ENCODE results near the gene MAPK10.

GRCh38 chr4:86300516-86300915 is 59.3 kb downstream of the MAPK10 start:
- TF ChIP-seq CTCF (IDR thresholded peaks at IDR 0.05; ENCODE audit: low read depth, low read length) (no peak), EZH2phosphoT487 (IDR thresholded peaks at IDR 0.05; ENCODE audit: low read depth) (no peak)
